K562 (cell line): ENCODE results near the gene CEND1. TPM values are rescaled to one million over a fixed set of nuclear protein-coding genes. Genes with fewer than 3 reads are reported as not detected.
A peak's percentile ranks its signal among the peaks of the same experiment; 100 is the strongest.

Experiments used
- CREB3L1 ChIP-seq: fragments of 450-650 bp; IDR thresholded peaks from 2 replicates; pipeline ENCODE4 v1.6.1; 2014; ENCODE audit warnings: low read depth, mild to moderate bottlenecking, moderate library complexity, borderline replicate concordance
- DMBX1 ChIP-seq: fragments of 250-450 bp; sonication (Bioruptor Pico); IDR thresholded peaks from 2 replicates; pipeline ENCODE4 v1.8.0; 2022; ENCODE audit warnings: inconsistent platforms, mild to moderate bottlenecking, moderate library complexity, borderline replicate concordance
- E2F3 ChIP-seq: fragments of 250-450 bp; sonication (Bioruptor Pico); IDR thresholded peaks from 2 replicates; pipeline ENCODE4 v1.4.0; 2020; ENCODE audit warnings: mild to moderate bottlenecking
- FUS ChIP-seq: fragments of 200-400 bp; formaldehyde crosslinking; optimal IDR thresholded peaks from 2 replicates; pipeline ENCODE3; 2017; ENCODE audit warnings: low read depth, low read length
- HBP1 ChIP-seq: fragments of 450-650 bp; formaldehyde crosslinking; IDR thresholded peaks from 2 replicates; pipeline ENCODE4 v1.4.0; 2022; ENCODE audit warnings: missing genetic modification characterization
- HES1 ChIP-seq: fragments of 450-650 bp; IDR thresholded peaks from 2 replicates; pipeline ENCODE4 v1.6.1; 2016; ENCODE audit warnings: low read depth, mild to moderate bottlenecking, moderate library complexity
- KAT7 ChIP-seq: sonication (generic); formaldehyde crosslinking; IDR thresholded peaks from 2 replicates; pipeline ENCODE4 v1.8.0; 2022; ENCODE audit warnings: missing genetic modification reagents, mild to moderate bottlenecking, borderline replicate concordance
- KLF6 ChIP-seq: fragments of 250-450 bp; sonication (Bioruptor Pico); IDR thresholded peaks from 2 replicates; pipeline ENCODE4 v1.4.0; 2020; ENCODE audit warnings: mild to moderate bottlenecking, moderate library complexity, borderline replicate concordance
- MXI1 ChIP-seq: IDR thresholded peaks from 2 replicates; pipeline ENCODE4 v1.6.1; 2011; ENCODE audit warnings: low read depth, mild to moderate bottlenecking, improper control_type of control experiment, low read length
- NBN ChIP-seq: fragments of 450-650 bp; IDR thresholded peaks from 2 replicates; pipeline ENCODE4 v1.6.1; 2016; ENCODE audit warnings: low read depth, mild to moderate bottlenecking
- TOE1 ChIP-seq, 2 experiments: fragments of 450-650 bp in 1 of 2; sonication (generic) in 1 of 2; formaldehyde crosslinking in 1 of 2; IDR thresholded peaks; 2 replicates each; pipeline versions ENCODE4 v1.7.1 to v1.8.0; 2016 to 2022; ENCODE audit warnings: borderline replicate concordance in 2 of 2, mild to moderate bottlenecking in 2 of 2, antibody characterized with exemption in 1 of 2, inconsistent platforms in 1 of 2, low read depth in 1 of 2, missing genetic modification reagents in 1 of 2, moderate library complexity in 1 of 2
- VEZF1 ChIP-seq: fragments of 200-800 bp; sonication (Bioruptor generic); IDR thresholded peaks from 2 replicates; pipeline ENCODE4 v1.6.1; 2017; ENCODE audit warnings: missing genetic modification characterization, missing compliant biosample characterization
- ZHX1 ChIP-seq: fragments of 150-350 bp; conservative IDR thresholded peaks from 2 replicates; pipeline ENCODE4 v1.6.1; 2014; ENCODE audit warnings: low read length
- ZKSCAN1 ChIP-seq: fragments of 150-350 bp; IDR thresholded peaks from 2 replicates; pipeline ENCODE4 v1.6.1; 2016; ENCODE audit warnings: low read depth, low read length
- ZNF175 ChIP-seq: fragments of 200-800 bp; sonication (Bioruptor generic); IDR thresholded peaks from 2 replicates; pipeline ENCODE4 v1.6.1; 2016; ENCODE audit warnings: low read depth, mild to moderate bottlenecking, missing genetic modification characterization, missing compliant biosample characterization
- ZNF644 ChIP-seq: fragments of 200-800 bp; sonication (Bioruptor generic); IDR thresholded peaks from 2 replicates; pipeline ENCODE4 v1.6.1; 2016; ENCODE audit warnings: low read depth, missing genetic modification characterization, missing compliant biosample characterization
- ZNF696 ChIP-seq: fragments of 250-450 bp; sonication (Bioruptor Pico); conservative IDR thresholded peaks from 2 replicates; pipeline ENCODE4 v1.4.0; 2020; ENCODE audit warnings: mild to moderate bottlenecking, moderate library complexity
- polyA plus RNA-seq, 8 experiments: library from polyadenylated mRNA; depleted of rRNA in 4 of 8; stranded (reverse) in 5 of 8; unstranded in 3 of 8; fragments of >200 nt; fragmentation: Nextera tagmentation in 2 of 8; fragmentation: Illumina TruSeq in 1 of 8; extraction: Ambion mirVana in 2 of 8; extraction: Trizol in 1 of 8; gene quantifications; 2 replicates each; pipeline versions ENCODE4 v1.2.1 to v1.2.3, GENCODE V29; 2011 to 2014; ENCODE audit warnings: inconsistent platforms in 1 of 8, missing spikeins in 1 of 8
- total RNA-seq, 7 experiments: library from RNA; depleted of rRNA in 6 of 7; stranded (reverse); fragments of >200 nt in 6 of 7; fragmentation: Illumina TruSeq in 2 of 7; extraction: Trizol in 2 of 7; gene quantifications; 2 replicates each; pipeline versions ENCODE4 v1.2.1 to v1.2.3, GENCODE V29; 2011 to 2021; ENCODE audit warnings: low replicate concordance in 1 of 7

Gene CEND1
- total and polyA plus RNA-seq, 9 of the 15 experiments (the other 6 are each of a cell fraction or from before 2014, with no cell fraction given) = 0.13 to 0.18 (median 0.16) TPM; not detected in 6

- TF ChIP-seq HES1 = peak; percentile 11; the same call in 1 of the 2 replicates
- 0 out of 2 replicates have a peak, but pooled peaks have one; percentile 18 for TF ChIP-seq KLF6 (CRISPR knock-in tag)
- peak; percentile 99 for TF ChIP-seq NBN
- TF ChIP-seq ZNF696 (CRISPR knock-in tag) = no peak
- TF ChIP-seq ZKSCAN1 = 0 out of 2 replicates have a peak, but pooled peaks have one; percentile 28
- peak; percentile 84 for TF ChIP-seq ZNF644 (tag)
- peak; percentile 81 for TF ChIP-seq FUS
- TF ChIP-seq MXI1 = peak; percentile 73
- peak; percentile 99 for TF ChIP-seq CREB3L1
- no peak; the same call in 1 of the 2 replicates for TF ChIP-seq TOE1 (IDR thresholded peaks at IDR 0.05; ENCODE audit: borderline replicate concordance)
- peak; percentile 94 for TF ChIP-seq TOE1 (CRISPR knock-in tag; IDR thresholded peaks at IDR 0.05; ENCODE audit: borderline replicate concordance, low read depth)
- peak; percentile 75; the same call in 1 of the 2 replicates for TF ChIP-seq KAT7
- TF ChIP-seq ZHX1 = no peak
- TF ChIP-seq VEZF1 (CRISPR knock-in tag) = peak; percentile 94
- TF ChIP-seq E2F3 = peak; percentile 74; the same call in 1 of the 2 replicates
- TF ChIP-seq HBP1 (CRISPR knock-in tag) = peak; percentile 89; the same call in 1 of the 2 replicates
- 0 out of 2 replicates have a peak, but pooled peaks have one; percentile 33 for TF ChIP-seq ZNF175 (CRISPR knock-in tag)
- TF ChIP-seq DMBX1 (CRISPR knock-in tag) = peak; percentile 46; the same call in 1 of the 2 replicates
Observed at GRCh38 chr11:809287-810039, 19.6 kb upstream of the CEND1 start, which contains the start of gene RPLP2 (continued).
